ENCODE results near the gene STK11IP. TPM values are rescaled to one million over a fixed set of nuclear protein-coding genes. Genes with fewer than 3 reads are reported as not detected.

The STK11IP gene
- total and polyA plus RNA-seq, 9 of the 15 experiments (the other 6 are each of a cell fraction or from before 2014, with no cell fraction given): 0.52 to 21.7 (median 5.6) TPM

DNA sequence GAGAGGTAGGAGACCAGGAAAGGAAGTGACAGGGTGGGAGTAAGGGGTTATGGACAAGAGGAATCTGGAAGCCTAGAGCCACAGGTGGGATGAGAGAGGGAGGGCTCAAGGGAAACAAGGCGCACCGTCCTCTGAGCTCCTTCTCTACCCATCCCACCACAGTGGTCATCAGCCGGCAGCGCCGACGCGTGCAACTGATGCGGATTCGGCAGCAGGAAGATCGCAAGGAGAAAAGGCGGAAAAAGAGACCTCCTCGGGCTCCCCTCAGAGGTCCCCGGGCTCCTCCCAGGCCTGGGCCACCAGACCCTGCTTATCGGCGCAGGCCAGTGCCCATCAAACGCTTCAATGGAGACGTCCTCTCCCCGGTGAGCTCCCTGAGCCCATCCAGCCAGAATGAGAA lies 48.7 kb upstream of the STK11IP start:
- no peak overlapping the region for H3K9ac ChIP-seq (ENCODE audit: insufficient read depth in 1 of 2, low read depth in 2 of 2, low read length in 2 of 2)
- POLR2A ChIA-PET: interaction anchor here (0.7 to 1.5 kb wide), 3 partner anchors 11 to 48 kb away, joined by 3 read pairs; partner anchors contain the start of gene STK11IP

DNA sequence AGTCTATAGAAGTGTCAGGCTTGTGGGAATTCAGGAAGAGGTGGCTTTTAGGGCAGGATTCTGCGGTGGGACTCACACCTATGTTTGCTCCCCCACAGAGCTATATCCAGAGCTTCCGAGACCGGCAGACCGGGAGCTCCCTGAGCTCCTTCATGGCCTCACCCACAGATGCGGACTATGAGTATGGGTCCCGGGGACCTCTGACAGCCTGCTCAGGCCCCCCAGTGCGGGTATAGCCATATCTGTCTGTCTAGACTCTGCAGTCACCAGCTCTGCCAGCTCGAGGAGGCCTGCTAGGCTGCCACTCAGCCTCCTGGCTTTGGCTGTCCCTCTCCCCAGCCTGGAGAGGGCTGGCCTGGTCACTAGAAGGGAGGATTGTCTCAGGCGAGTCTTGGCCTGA lies 48.0 kb upstream of the STK11IP start:
- Histone ChIP-seq H3K4me3 (no peak overlapping the region), H3K4me1 (replicated peaks in 1 of 2; ENCODE audit: control insufficient read depth in 2 of 2, insufficient read depth in 2 of 2, low read length in 2 of 2) (peaks cover 4 to 44% of the 10 kb centered on the region in 2 experiments; a peak in 3 of 5 replicates), H3K9me1 (ENCODE audit: control insufficient read depth, insufficient read depth, low read length) (no peaks in the 10 kb centered on the region), H3K9me3 (replicated peaks; ENCODE audit: control insufficient read depth, insufficient read depth, low read depth, low read length) (no peaks in the 10 kb centered on the region), H3K4me2 (ENCODE audit: insufficient read depth, low read length) (no peak overlapping the region), H4K20me1 (replicated peaks; ENCODE audit: control insufficient read depth, insufficient read depth, low read length) (no peaks in the 10 kb centered on the region), H3K9ac (ENCODE audit: insufficient read depth in 1 of 2, low read depth in 2 of 2, low read length in 2 of 2) (peak overlapping the region in 1 of 2 experiments; percentile 52; a peak in 1 of 4 replicates), H3K27me3 (ENCODE audit: control insufficient read depth in 2 of 2, insufficient read depth in 2 of 2, low read length in 2 of 2) (no peaks in the 10 kb centered on the region), H3K79me2 (ENCODE audit: control insufficient read depth, insufficient read depth, low read length) (no peaks in the 10 kb centered on the region), H3K36me3 (ENCODE audit: control insufficient read depth, insufficient read depth, low read length) (no peaks in the 10 kb centered on the region), H3K27ac (ENCODE audit: extremely low read depth, low read depth, low read length) (no peak overlapping the region), H2AFZ (ENCODE audit: low read depth, low read length) (no peak overlapping the region)
- intact Hi-C loops (cut with micrococcal nuclease): no loop called here
- BruUV-seq (replicated peaks): no TSS peak
- WGBS (ENCODE audit: insufficient coverage, low coverage, missing lambda C conversion rate): 94% methylated on average over 4 of the region's 9 CpGs
- no peak for DNase-seq (ENCODE audit: extremely low read depth in 1 of 4, low spot score in 3 of 4)
- ChIA-PET POLR2A (no interaction called here), CTCF (ENCODE audit: low intra/inter-chr PET ratio) (no interaction called here)
- FAIRE-seq: no peak
- in situ Hi-C loops (cut with MboI): loop anchor here (10.0 kb wide), 1 partner anchor 145 kb away; no protein-coding TSS in a partner anchor
- ATAC-seq: no peak
- TF ChIP-seq HLTF (IDR thresholded peaks at IDR 0.05): no peak
- no peak for TF ChIP-seq TAF15 (IDR thresholded peaks at IDR 0.05; ENCODE audit: low read depth, low read length)
- no peak for TF ChIP-seq NFE2L1 (tag; IDR thresholded peaks at IDR 0.05; ENCODE audit: borderline replicate concordance, low read depth)
- no peak for TF ChIP-seq POU5F1 (IDR thresholded peaks at IDR 0.05; ENCODE audit: borderline replicate concordance, low read depth, low read length, partially characterized antibody)
- TF ChIP-seq POLR2AphosphoS2 (IDR thresholded peaks at IDR 0.05; ENCODE audit: low read length): no peak
- no peak for TF ChIP-seq PCBP2 (IDR thresholded peaks at IDR 0.05; ENCODE audit: low read depth, low read length, poor library complexity, severe bottlenecking)
- TF ChIP-seq, protein P1, sequence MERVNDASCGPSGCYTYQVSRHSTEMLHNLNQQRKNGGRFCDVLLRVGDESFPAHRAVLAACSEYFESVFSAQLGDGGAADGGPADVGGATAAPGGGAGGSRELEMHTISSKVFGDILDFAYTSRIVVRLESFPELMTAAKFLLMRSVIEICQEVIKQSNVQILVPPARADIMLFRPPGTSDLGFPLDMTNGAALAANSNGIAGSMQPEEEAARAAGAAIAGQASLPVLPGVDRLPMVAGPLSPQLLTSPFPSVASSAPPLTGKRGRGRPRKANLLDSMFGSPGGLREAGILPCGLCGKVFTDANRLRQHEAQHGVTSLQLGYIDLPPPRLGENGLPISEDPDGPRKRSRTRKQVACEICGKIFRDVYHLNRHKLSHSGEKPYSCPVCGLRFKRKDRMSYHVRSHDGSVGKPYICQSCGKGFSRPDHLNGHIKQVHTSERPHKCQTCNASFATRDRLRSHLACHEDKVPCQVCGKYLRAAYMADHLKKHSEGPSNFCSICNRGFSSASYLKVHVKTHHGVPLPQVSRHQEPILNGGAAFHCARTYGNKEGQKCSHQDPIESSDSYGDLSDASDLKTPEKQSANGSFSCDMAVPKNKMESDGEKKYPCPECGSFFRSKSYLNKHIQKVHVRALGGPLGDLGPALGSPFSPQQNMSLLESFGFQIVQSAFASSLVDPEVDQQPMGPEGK (CRISPR knock-in tag; IDR thresholded peaks at IDR 0.05; ENCODE audit: borderline replicate concordance): no peak
- TF ChIP-seq, protein P2, sequence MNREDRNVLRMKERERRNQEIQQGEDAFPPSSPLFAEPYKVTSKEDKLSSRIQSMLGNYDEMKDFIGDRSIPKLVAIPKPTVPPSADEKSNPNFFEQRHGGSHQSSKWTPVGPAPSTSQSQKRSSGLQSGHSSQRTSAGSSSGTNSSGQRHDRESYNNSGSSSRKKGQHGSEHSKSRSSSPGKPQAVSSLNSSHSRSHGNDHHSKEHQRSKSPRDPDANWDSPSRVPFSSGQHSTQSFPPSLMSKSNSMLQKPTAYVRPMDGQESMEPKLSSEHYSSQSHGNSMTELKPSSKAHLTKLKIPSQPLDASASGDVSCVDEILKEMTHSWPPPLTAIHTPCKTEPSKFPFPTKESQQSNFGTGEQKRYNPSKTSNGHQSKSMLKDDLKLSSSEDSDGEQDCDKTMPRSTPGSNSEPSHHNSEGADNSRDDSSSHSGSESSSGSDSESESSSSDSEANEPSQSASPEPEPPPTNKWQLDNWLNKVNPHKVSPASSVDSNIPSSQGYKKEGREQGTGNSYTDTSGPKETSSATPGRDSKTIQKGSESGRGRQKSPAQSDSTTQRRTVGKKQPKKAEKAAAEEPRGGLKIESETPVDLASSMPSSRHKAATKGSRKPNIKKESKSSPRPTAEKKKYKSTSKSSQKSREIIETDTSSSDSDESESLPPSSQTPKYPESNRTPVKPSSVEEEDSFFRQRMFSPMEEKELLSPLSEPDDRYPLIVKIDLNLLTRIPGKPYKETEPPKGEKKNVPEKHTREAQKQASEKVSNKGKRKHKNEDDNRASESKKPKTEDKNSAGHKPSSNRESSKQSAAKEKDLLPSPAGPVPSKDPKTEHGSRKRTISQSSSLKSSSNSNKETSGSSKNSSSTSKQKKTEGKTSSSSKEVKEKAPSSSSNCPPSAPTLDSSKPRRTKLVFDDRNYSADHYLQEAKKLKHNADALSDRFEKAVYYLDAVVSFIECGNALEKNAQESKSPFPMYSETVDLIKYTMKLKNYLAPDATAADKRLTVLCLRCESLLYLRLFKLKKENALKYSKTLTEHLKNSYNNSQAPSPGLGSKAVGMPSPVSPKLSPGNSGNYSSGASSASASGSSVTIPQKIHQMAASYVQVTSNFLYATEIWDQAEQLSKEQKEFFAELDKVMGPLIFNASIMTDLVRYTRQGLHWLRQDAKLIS (CRISPR knock-in tag; IDR thresholded peaks at IDR 0.05): no peak
- no peak for TF ChIP-seq ZNF239 (CRISPR knock-in tag; IDR thresholded peaks at IDR 0.05)

More for the DNA sequence above, 48.7 kb upstream of the STK11IP start:
- no peak for FAIRE-seq
- no peaks in the 10 kb centered on the region for H3K9me1 ChIP-seq (ENCODE audit: control insufficient read depth, insufficient read depth, low read length)
- H3K4me2 ChIP-seq (ENCODE audit: insufficient read depth, low read length): no peak overlapping the region
- no peaks in the 10 kb centered on the region for H4K20me1 ChIP-seq (replicated peaks; ENCODE audit: control insufficient read depth, insufficient read depth, low read length)
- H3K79me2 ChIP-seq (ENCODE audit: control insufficient read depth, insufficient read depth, low read length): no peaks in the 10 kb centered on the region
- intact Hi-C loops (cut with micrococcal nuclease): no loop called here
- H3K4me3 ChIP-seq: no peak overlapping the region
- no peaks in the 10 kb centered on the region for H3K27me3 ChIP-seq (ENCODE audit: control insufficient read depth in 2 of 2, insufficient read depth in 2 of 2, low read length in 2 of 2)
- in situ Hi-C loops (cut with MboI): loop anchor here (10.0 kb wide), 1 partner anchor 146 kb away; no protein-coding TSS in a partner anchor
- no peaks in the 10 kb centered on the region for H3K9me3 ChIP-seq (replicated peaks; ENCODE audit: control insufficient read depth, insufficient read depth, low read depth, low read length)
- H3K27ac ChIP-seq (ENCODE audit: extremely low read depth, low read depth, low read length): no peak overlapping the region
- 87% methylated on average over 14 of the region's 18 CpGs for WGBS (ENCODE audit: insufficient coverage, low coverage, missing lambda C conversion rate)
- CTCF ChIA-PET (ENCODE audit: low intra/inter-chr PET ratio): no interaction called here
- no peak for TF ChIP-seq PHF8 (IDR thresholded peaks at IDR 0.05; ENCODE audit: borderline replicate concordance, low read length)
- BruUV-seq (replicated peaks): no TSS peak
- DNase-seq (ENCODE audit: extremely low read depth in 1 of 4, low spot score in 3 of 4): no peak
- no peak overlapping the region for H2AFZ ChIP-seq (ENCODE audit: low read depth, low read length)
- no peak for ATAC-seq
- no peaks in the 10 kb centered on the region for H3K36me3 ChIP-seq (ENCODE audit: control insufficient read depth, insufficient read depth, low read length)
- peaks cover 4 to 42% of the 10 kb centered on the region in 2 experiments; a peak in 3 of 5 replicates for H3K4me1 ChIP-seq (replicated peaks in 1 of 2; ENCODE audit: control insufficient read depth in 2 of 2, insufficient read depth in 2 of 2, low read length in 2 of 2)

Data from K562 (cell line).